Upper lobe of right lung (tissue), 1 donor: Measurements from ENCODE around the gene ZNF829. TPM values are rescaled to one million over a fixed set of nuclear protein-coding genes. Genes with fewer than 3 reads are reported as not detected.

ENCODE experiments used
- ATAC-seq: fragments of 200-7000 bp; cut with Tn5 transposase; one replicate; pipeline ENCODE4 v1.9.1; 2020; ENCODE audit warnings: mild to moderate bottlenecking, moderate library complexity
- DNase-seq: peaks from one replicate; pipeline ENCODE4 v3.0.0-alpha.2; 2020
- H3K27ac ChIP-seq: fragments of 200-600 bp; one replicate; pipeline ENCODE4 v1.8.0; 2022
- H3K27me3 ChIP-seq: fragments of 200-600 bp; one replicate; pipeline ENCODE4 v1.8.0; 2022; ENCODE audit warnings: mild to moderate bottlenecking
- H3K36me3 ChIP-seq: fragments of 200-600 bp; one replicate; pipeline ENCODE4 v1.8.0; 2022
- H3K4me1 ChIP-seq: fragments of 200-600 bp; one replicate; pipeline ENCODE4 v1.8.0; 2022
- H3K4me3 ChIP-seq: fragments of 200-600 bp; one replicate; pipeline ENCODE4 v1.8.0; 2022; ENCODE audit warnings: mild to moderate bottlenecking
- H3K9me3 ChIP-seq: fragments of 200-600 bp; one replicate; pipeline ENCODE4 v1.8.0; 2022
- CTCF ChIP-seq: fragments of 200-600 bp; IDR thresholded peaks from one replicate; pipeline ENCODE4 v1.8.0; 2022; ENCODE audit warnings: antibody characterized with exemption
- intact Hi-C: fragments of 100-400 bp; cut with DNase I; formaldehyde crosslinking; loops from one replicate; pipeline ENCODE4 v1.11.0; 2022
- total RNA-seq: library from RNA; stranded (reverse); fragmentation: NEBNext Ultra II Directional; extraction: Animal tissue kit (Norgen Biotek cat#: 25700); gene quantifications from one replicate; pipeline ENCODE4 v1.2.1, GENCODE V29; 2021
- donor health status: DM: no; HTN: yes; CAD: no; lungs with severe emphysema.

ZNF829 gene
- total RNA-seq, 1 donor from 2014 or later = 2.8 TPM

GRCh38 chr19:36838784-36839324, 77.2 kb downstream of the ZNF829 start:
- intact Hi-C loops = no loop called here
- H3K9me3 ChIP-seq = peaks cover 23% of the 10 kb centered on the region
- no peak for ATAC-seq
- H3K27me3 ChIP-seq = no peaks in the 10 kb centered on the region
- H3K36me3 ChIP-seq = peaks cover 2% of the 10 kb centered on the region
- H3K4me3 ChIP-seq = peak overlapping the region; percentile 73
- no peaks in the 10 kb centered on the region for H3K4me1 ChIP-seq
- peak overlapping the region; percentile 87 for H3K27ac ChIP-seq
- TF ChIP-seq CTCF = no peak
- no peak for DNase-seq

Other genes with a start within 250 kb of the ZNF829 start
- gene ZNF461, start 249.5 kb downstream of the ZNF829 start, total RNA-seq = 7.1 TPM
- 7.7 TPM for gene ZNF567, start 228.7 kb downstream of the ZNF829 start, total RNA-seq
- gene ZNF850, start 143.5 kb downstream of the ZNF829 start, total RNA-seq = 2.8 TPM
- gene ZNF790, start 77.9 kb downstream of the ZNF829 start, total RNA-seq = 5.7 TPM
- 6.7 TPM for gene ZNF345, start 65.4 kb downstream of the ZNF829 start, total RNA-seq
- gene ZNF568, start within 50 bp of the ZNF829 start, total RNA-seq = 7.8 TPM
- 8.7 TPM for gene ZNF420, start 162.1 kb upstream of the ZNF829 start, total RNA-seq